Measurements from ENCODE around the gene MICAL3. TPM values are rescaled to one million over a fixed set of nuclear protein-coding genes. Genes with fewer than 3 reads are reported as not detected.

Gene MICAL3
- total and polyA plus RNA-seq, 9 of the 15 experiments (the other 6 are each of a cell fraction or from before 2014, with no cell fraction given) = 0.53 to 32.1 (median 12.3) TPM

DNA sequence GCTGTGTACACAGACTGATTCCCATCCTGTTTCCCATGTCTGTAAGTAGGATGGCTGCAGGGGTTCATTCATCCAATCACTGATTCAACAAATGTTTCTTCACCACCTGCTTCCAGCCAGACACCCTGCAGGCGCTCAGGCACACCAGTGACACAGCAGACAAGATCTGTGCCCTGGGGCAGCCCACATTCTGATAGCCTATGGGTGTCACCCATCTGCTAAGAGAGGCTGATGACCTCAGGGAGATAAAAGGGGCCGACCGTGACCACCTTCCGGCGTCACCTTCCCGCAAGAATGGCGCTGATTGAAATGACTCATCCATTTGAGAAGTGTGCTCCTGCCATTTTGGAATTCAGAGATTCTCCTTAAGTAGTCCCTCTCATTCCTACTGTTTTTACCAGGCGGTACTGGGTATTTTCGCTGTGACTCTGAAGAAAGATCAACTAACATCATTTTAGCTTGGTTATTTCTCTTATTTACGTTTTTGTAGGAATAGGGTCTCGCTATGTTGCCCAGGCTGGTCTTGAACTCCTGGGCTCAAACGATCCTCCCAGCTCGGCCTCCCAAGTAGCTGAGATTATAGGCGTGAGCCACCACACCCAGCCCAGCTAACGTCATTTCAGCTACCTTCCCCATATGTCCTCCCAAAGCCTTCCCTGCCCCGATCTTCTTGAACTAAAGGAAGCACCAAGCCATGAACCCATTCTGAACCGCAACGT is 176.8 kb downstream of the MICAL3 start:
- intact Hi-C loops (cut with micrococcal nuclease) = no loop called here
- H3K9ac ChIP-seq (ENCODE audit: insufficient read depth in 1 of 2, low read depth in 2 of 2, low read length in 2 of 2) = no peak overlapping the region
- no peak overlapping the region for H3K4me2 ChIP-seq (ENCODE audit: insufficient read depth, low read length)
- H3K27ac ChIP-seq (ENCODE audit: extremely low read depth, low read depth, low read length) = no peak overlapping the region
- peak; percentile 84 for ATAC-seq
- no peak overlapping the region for H2AFZ ChIP-seq (ENCODE audit: low read depth, low read length)
- H4K20me1 ChIP-seq (replicated peaks; ENCODE audit: control insufficient read depth, insufficient read depth, low read length) = peaks cover 18% of the 10 kb centered on the region
- ChIA-PET POLR2A (interaction anchor here (1.3 to 1.8 kb wide), 2 partner anchors 8 to 63 kb away, joined by 3 read pairs; no protein-coding TSS in a partner anchor), CTCF (ENCODE audit: low intra/inter-chr PET ratio) (no interaction called here)
- no peak overlapping the region for H3K4me3 ChIP-seq
- peaks cover 0 to 6% of the 10 kb centered on the region in 2 experiments; a peak in 2 of 5 replicates for H3K4me1 ChIP-seq (replicated peaks in 1 of 2; ENCODE audit: control insufficient read depth in 2 of 2, insufficient read depth in 2 of 2, low read length in 2 of 2)
- WGBS (ENCODE audit: insufficient coverage, low coverage, missing lambda C conversion rate) = 29% methylated on average over 18 of the region's 18 CpGs
- DNase-seq (ENCODE audit: extremely low read depth in 1 of 4, low spot score in 3 of 4) = peak; percentile 69 to 91 (median 78)
- no peaks in the 10 kb centered on the region for H3K9me3 ChIP-seq (replicated peaks; ENCODE audit: control insufficient read depth, insufficient read depth, low read depth, low read length)
- in situ Hi-C loops (cut with MboI) = no loop called here
- no peaks in the 10 kb centered on the region for H3K36me3 ChIP-seq (ENCODE audit: control insufficient read depth, insufficient read depth, low read length)
- no peak for FAIRE-seq
- no peaks in the 10 kb centered on the region for H3K27me3 ChIP-seq (ENCODE audit: control insufficient read depth in 2 of 2, insufficient read depth in 2 of 2, low read length in 2 of 2)
- no TSS peak for BruUV-seq (replicated peaks)
- H3K79me2 ChIP-seq (ENCODE audit: control insufficient read depth, insufficient read depth, low read length) = no peaks in the 10 kb centered on the region
- H3K9me1 ChIP-seq (ENCODE audit: control insufficient read depth, insufficient read depth, low read length) = no peaks in the 10 kb centered on the region
- TF ChIP-seq, protein P1, sequence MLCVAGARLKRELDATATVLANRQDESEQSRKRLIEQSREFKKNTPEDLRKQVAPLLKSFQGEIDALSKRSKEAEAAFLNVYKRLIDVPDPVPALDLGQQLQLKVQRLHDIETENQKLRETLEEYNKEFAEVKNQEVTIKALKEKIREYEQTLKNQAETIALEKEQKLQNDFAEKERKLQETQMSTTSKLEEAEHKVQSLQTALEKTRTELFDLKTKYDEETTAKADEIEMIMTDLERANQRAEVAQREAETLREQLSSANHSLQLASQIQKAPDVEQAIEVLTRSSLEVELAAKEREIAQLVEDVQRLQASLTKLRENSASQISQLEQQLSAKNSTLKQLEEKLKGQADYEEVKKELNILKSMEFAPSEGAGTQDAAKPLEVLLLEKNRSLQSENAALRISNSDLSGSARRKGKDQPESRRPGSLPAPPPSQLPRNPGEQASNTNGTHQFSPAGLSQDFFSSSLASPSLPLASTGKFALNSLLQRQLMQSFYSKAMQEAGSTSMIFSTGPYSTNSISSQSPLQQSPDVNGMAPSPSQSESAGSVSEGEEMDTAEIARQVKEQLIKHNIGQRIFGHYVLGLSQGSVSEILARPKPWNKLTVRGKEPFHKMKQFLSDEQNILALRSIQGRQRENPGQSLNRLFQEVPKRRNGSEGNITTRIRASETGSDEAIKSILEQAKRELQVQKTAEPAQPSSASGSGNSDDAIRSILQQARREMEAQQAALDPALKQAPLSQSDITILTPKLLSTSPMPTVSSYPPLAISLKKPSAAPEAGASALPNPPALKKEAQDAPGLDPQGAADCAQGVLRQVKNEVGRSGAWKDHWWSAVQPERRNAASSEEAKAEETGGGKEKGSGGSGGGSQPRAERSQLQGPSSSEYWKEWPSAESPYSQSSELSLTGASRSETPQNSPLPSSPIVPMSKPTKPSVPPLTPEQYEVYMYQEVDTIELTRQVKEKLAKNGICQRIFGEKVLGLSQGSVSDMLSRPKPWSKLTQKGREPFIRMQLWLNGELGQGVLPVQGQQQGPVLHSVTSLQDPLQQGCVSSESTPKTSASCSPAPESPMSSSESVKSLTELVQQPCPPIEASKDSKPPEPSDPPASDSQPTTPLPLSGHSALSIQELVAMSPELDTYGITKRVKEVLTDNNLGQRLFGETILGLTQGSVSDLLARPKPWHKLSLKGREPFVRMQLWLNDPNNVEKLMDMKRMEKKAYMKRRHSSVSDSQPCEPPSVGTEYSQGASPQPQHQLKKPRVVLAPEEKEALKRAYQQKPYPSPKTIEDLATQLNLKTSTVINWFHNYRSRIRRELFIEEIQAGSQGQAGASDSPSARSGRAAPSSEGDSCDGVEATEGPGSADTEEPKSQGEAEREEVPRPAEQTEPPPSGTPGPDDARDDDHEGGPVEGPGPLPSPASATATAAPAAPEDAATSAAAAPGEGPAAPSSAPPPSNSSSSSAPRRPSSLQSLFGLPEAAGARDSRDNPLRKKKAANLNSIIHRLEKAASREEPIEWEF (CRISPR knock-in tag; IDR thresholded peaks at IDR 0.05) = no peak
- TF ChIP-seq, protein P2, sequence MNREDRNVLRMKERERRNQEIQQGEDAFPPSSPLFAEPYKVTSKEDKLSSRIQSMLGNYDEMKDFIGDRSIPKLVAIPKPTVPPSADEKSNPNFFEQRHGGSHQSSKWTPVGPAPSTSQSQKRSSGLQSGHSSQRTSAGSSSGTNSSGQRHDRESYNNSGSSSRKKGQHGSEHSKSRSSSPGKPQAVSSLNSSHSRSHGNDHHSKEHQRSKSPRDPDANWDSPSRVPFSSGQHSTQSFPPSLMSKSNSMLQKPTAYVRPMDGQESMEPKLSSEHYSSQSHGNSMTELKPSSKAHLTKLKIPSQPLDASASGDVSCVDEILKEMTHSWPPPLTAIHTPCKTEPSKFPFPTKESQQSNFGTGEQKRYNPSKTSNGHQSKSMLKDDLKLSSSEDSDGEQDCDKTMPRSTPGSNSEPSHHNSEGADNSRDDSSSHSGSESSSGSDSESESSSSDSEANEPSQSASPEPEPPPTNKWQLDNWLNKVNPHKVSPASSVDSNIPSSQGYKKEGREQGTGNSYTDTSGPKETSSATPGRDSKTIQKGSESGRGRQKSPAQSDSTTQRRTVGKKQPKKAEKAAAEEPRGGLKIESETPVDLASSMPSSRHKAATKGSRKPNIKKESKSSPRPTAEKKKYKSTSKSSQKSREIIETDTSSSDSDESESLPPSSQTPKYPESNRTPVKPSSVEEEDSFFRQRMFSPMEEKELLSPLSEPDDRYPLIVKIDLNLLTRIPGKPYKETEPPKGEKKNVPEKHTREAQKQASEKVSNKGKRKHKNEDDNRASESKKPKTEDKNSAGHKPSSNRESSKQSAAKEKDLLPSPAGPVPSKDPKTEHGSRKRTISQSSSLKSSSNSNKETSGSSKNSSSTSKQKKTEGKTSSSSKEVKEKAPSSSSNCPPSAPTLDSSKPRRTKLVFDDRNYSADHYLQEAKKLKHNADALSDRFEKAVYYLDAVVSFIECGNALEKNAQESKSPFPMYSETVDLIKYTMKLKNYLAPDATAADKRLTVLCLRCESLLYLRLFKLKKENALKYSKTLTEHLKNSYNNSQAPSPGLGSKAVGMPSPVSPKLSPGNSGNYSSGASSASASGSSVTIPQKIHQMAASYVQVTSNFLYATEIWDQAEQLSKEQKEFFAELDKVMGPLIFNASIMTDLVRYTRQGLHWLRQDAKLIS (CRISPR knock-in tag; IDR thresholded peaks at IDR 0.05) = no peak
- peak; percentile 89 for TF ChIP-seq ZNF121 (CRISPR knock-in tag; conservative IDR thresholded peaks at IDR 0.05)
- peak; percentile 26; the same call in 1 of the 2 replicates for TF ChIP-seq MAFG (tag; conservative IDR thresholded peaks at IDR 0.05)
- TF ChIP-seq, protein P3, sequence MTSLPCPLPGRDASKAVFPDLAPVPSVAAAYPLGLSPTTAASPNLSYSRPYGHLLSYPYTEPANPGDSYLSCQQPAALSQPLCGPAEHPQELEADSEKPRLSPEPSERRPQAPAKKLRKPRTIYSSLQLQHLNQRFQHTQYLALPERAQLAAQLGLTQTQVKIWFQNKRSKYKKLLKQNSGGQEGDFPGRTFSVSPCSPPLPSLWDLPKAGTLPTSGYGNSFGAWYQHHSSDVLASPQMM (CRISPR knock-in tag; IDR thresholded peaks at IDR 0.05) = no peak
- TF ChIP-seq ZNF197 (CRISPR knock-in tag; IDR thresholded peaks at IDR 0.05; ENCODE audit: low read depth) = no peak
- no peak for TF ChIP-seq ZNF707 (CRISPR knock-in tag; conservative IDR thresholded peaks at IDR 0.05)
- TF ChIP-seq, protein P4, sequence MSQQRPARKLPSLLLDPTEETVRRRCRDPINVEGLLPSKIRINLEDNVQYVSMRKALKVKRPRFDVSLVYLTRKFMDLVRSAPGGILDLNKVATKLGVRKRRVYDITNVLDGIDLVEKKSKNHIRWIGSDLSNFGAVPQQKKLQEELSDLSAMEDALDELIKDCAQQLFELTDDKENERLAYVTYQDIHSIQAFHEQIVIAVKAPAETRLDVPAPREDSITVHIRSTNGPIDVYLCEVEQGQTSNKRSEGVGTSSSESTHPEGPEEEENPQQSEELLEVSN (IDR thresholded peaks at IDR 0.05; ENCODE audit: borderline replicate concordance in 1 of 2, extremely low read depth in 1 of 2, insufficient read depth in 1 of 2, insufficient read length in 1 of 2, low read depth in 1 of 2, low read length in 1 of 2, poor library complexity in 1 of 2, severe bottlenecking in 1 of 2) = no peak
- no peak for TF ChIP-seq SRSF7 (optimal IDR thresholded peaks at IDR 0.05; ENCODE audit: low read depth, low read length)

Measured in K562 (cell line).